BJ (cell line): Measurements from ENCODE around the gene CCDC90B. TPM values are rescaled to one million over a fixed set of nuclear protein-coding genes. Genes with fewer than 3 reads are reported as not detected.
A peak's percentile ranks its signal among the peaks of the same experiment; 100 is the strongest.
"Not testable (repeated sequence)": the region's sequence is repeated elsewhere in the genome, so short reads cannot be mapped to it uniquely, and the experiment has no call there.

Experiments
- CTCF ChIA-PET: fragments of 350-600 bp; formaldehyde crosslinking; extraction: SDS; loops from one replicate; lab custom pipeline; 2021; ENCODE audit warnings: antibody characterized with exemption, inconsistent platforms; lab: Yijun Ruan, JAX
- POLR2A ChIA-PET: fragments of 300-600 bp; sonication (Branson Sonifier 250); formaldehyde crosslinking; extraction: SDS; loops from one replicate; lab custom pipeline; 2021; ENCODE audit warnings: antibody characterized with exemption; lab: Charles Lee
- DNase-seq: peaks from one replicate; pipeline ENCODE4 v3.0.0-alpha.2; 2011; ENCODE audit warnings: low read depth
- H3K27me3 ChIP-seq: 2 replicates; pipeline ENCODE4 v1.6.0; 2011; ENCODE audit warnings: low read length; ENCODE audit not compliant: control insufficient read depth, insufficient read depth
- H3K36me3 ChIP-seq: 2 replicates; pipeline ENCODE4 v1.5.1; 2011; ENCODE audit warnings: low read length; ENCODE audit not compliant: control insufficient read depth, insufficient read depth
- H3K4me3 ChIP-seq: 2 replicates; pipeline ENCODE4 v1.5.1; 2011; ENCODE audit warnings: low read depth, mild to moderate bottlenecking, control low read depth, low read length
- CTCF ChIP-seq: IDR thresholded peaks from 2 replicates; pipeline ENCODE4 v1.5.1; 2011; ENCODE audit warnings: low read depth, mild to moderate bottlenecking, control low read depth, inconsistent platforms, low read length, moderate library complexity; ENCODE audit not compliant: insufficient read depth
- polyA plus RNA-seq: library from polyadenylated mRNA; depleted of rRNA; stranded (reverse); fragments of >200 nt; gene quantifications from 2 replicates; pipeline ENCODE4 v1.2.3, GENCODE V29; 2011

The CCDC90B gene
- polyA plus RNA-seq, 1 experiment = 22.6 TPM

DNA sequence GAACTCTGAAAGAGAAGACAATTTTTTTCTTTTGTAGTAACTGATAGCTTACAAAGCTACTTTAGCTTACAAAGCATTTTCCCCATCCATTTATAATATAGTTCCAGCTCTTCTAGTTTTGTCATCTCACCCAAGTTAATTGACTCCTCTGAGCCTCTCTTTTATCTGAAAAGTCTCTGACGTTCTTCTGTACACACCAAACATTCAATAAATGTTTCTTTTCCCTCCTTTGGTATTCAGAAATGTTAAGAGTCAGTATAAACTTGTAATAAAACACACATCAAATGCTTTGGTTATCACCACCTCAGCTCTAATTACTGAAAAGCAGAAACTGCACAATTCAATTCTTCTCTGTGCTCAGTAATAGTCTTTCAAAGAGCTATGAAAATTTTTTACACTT is 5.9 kb downstream of the CCDC90B start:
- Histone ChIP-seq H3K36me3 (peaks cover 1% of the 10 kb centered on the region; the same call in 1 of the 2 replicates), H3K4me3 (no peak overlapping the region), H3K27me3 (no peaks in the 10 kb centered on the region)
- POLR2A ChIA-PET = no interaction called here
- no peak for TF ChIP-seq CTCF
- DNase-seq = no peak
- CTCF ChIA-PET = interaction anchor here (0.9 to 1.5 kb wide), 2 partner anchors 13 to 30 kb away, joined by 3 to 4 read pairs; no protein-coding TSS in a partner anchor

- DNase-seq = peak; percentile 41
- CTCF ChIA-PET = no interaction called here
- H3K36me3 ChIP-seq = peaks cover 1% of the 10 kb centered on the region; the same call in 1 of the 2 replicates
These were observed 7.8 kb downstream of the CCDC90B start for GRCh38 chr11:83278351-83278750.

GRCh38 chr11:83275888-83276641 is 10.1 kb downstream of the CCDC90B start:
- H3K27me3 ChIP-seq = no peaks in the 10 kb centered on the region
- no peak for TF ChIP-seq CTCF
- no peak overlapping the region for H3K4me3 ChIP-seq
- DNase-seq = no peak
- ChIA-PET CTCF (interaction anchor here (0.7 kb wide), 1 partner anchor 545 kb away, joined by 3 read pairs; no protein-coding TSS in a partner anchor), POLR2A (no interaction called here)
- peaks cover 1% of the 10 kb centered on the region; the same call in 1 of the 2 replicates for H3K36me3 ChIP-seq

More at GRCh38 chr11:83278351-83278750, 7.8 kb downstream of the CCDC90B start:
- Histone ChIP-seq H3K27me3 (no peaks in the 10 kb centered on the region), H3K4me3 (no peak overlapping the region)
- POLR2A ChIA-PET = no interaction called here
- TF ChIP-seq CTCF = no peak

GRCh38 chr11:83272627-83273026 is 13.5 kb downstream of the CCDC90B start:
- ChIA-PET CTCF (interaction anchor here (1.0 to 1.4 kb wide), 2 partner anchors 12 to 20 kb away, joined by 3 read pairs; no protein-coding TSS in a partner anchor), POLR2A (no interaction called here)
- DNase-seq = peak; percentile 57
- H3K4me3 ChIP-seq = no peak overlapping the region
- H3K27me3 ChIP-seq = no peaks in the 10 kb centered on the region
- TF ChIP-seq CTCF = no peak
- H3K36me3 ChIP-seq = peaks cover 1% of the 10 kb centered on the region; the same call in 1 of the 2 replicates

GRCh38 chr11:83271734-83272133 is 14.4 kb downstream of the CCDC90B start:
- H3K4me3 ChIP-seq, H3K36me3 ChIP-seq, POLR2A ChIA-PET, CTCF ChIA-PET, DNase-seq, H3K27me3 ChIP-seq: not testable (repeated sequence)

DNA sequence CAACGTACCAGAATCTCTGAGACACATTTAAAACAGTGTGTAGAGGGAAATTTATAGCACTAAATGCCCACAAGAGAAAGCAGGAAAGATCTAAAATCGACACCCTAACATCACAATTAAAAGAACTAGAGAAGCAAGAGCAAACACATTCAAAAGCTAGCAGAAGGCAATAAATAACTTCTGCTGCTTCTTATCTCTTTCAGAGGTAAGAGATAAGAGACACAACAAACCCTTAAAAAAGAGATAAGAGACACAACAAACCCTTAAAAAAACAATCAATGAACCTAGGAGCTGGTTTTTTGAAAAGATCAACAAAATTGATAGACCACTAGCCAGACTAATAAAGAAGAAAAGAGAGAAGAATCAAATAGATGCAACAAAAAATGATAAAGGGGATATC is 17.1 kb downstream of the CCDC90B start:
- DNase-seq, H3K4me3 ChIP-seq, POLR2A ChIA-PET, H3K36me3 ChIP-seq, H3K27me3 ChIP-seq, CTCF ChIA-PET: not testable (repeated sequence)
